Measurements from ENCODE around the gene HJURP. TPM values are rescaled to one million over a fixed set of nuclear protein-coding genes. Genes with fewer than 3 reads are reported as not detected.

The HJURP gene
- total RNA-seq, 1 donor from 2014 or later = 109 TPM

GRCh38 chr2:233832414-233832813 lies 21.9 kb downstream of the HJURP start:
- no peak overlapping the region for H3K27ac ChIP-seq
- Mint-ChIP-seq H3K27ac (peak overlapping the region; percentile 40), H3K9me3 (no peaks in the 10 kb centered on the region), H3K36me3 (peaks cover 22% of the 10 kb centered on the region), H3K4me3 (no peak overlapping the region), H3K4me1 (peaks cover 15% of the 10 kb centered on the region), H3K27me3 (ENCODE audit: insufficient read depth, low read depth) (peaks cover 2% of the 10 kb centered on the region)
- no peak overlapping the region for H3K4me2 ChIP-seq
- H3K9ac ChIP-seq = no peak overlapping the region
- H4K20me1 ChIP-seq (ENCODE audit: low read depth) = peaks cover 34% of the 10 kb centered on the region
- peaks cover 4% of the 10 kb centered on the region for H3K36me3 ChIP-seq
- peaks cover 23% of the 10 kb centered on the region for H3F3A ChIP-seq (ENCODE audit: low read depth)
- no peaks in the 10 kb centered on the region for H3K27me3 ChIP-seq
- H3K4me3 ChIP-seq = no peak overlapping the region
- H3K79me2 ChIP-seq (ENCODE audit: low read depth) = peaks cover 25% of the 10 kb centered on the region
- no peak overlapping the region for H2AFZ ChIP-seq (replicated peaks)
- DNase-seq (ENCODE audit: low spot score) = no peak
- TF ChIP-seq EZH2phosphoT487 (IDR thresholded peaks at IDR 0.05) (no peak), EZH2 (IDR thresholded peaks at IDR 0.05) (no peak)
- TF ChIP-seq, protein P1, sequence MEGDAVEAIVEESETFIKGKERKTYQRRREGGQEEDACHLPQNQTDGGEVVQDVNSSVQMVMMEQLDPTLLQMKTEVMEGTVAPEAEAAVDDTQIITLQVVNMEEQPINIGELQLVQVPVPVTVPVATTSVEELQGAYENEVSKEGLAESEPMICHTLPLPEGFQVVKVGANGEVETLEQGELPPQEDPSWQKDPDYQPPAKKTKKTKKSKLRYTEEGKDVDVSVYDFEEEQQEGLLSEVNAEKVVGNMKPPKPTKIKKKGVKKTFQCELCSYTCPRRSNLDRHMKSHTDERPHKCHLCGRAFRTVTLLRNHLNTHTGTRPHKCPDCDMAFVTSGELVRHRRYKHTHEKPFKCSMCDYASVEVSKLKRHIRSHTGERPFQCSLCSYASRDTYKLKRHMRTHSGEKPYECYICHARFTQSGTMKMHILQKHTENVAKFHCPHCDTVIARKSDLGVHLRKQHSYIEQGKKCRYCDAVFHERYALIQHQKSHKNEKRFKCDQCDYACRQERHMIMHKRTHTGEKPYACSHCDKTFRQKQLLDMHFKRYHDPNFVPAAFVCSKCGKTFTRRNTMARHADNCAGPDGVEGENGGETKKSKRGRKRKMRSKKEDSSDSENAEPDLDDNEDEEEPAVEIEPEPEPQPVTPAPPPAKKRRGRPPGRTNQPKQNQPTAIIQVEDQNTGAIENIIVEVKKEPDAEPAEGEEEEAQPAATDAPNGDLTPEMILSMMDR (IDR thresholded peaks at IDR 0.05) = no peak
- H3K4me1 ChIP-seq = peaks cover 10% of the 10 kb centered on the region
- no peaks in the 10 kb centered on the region for H3K9me3 ChIP-seq (ENCODE audit: low read depth)

DNA sequence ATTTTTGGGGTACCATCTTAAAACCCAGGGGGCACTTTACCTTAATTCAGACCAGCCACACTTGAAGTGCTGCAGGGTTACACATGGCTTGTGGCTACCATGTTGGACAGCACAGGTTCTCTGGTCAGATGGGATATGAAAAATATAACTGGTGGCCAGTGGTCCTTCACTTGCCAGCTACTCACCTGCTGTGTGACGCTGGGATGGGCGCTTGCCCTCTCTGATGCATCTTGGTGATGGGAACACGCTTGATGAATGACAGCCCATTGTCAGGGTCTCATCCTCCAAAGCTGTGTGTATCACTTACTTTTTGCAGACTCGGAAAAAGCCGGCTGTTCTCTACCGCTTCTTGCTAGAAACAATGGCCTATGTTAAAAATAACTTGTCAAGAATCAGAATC lies 22.5 kb downstream of the HJURP start:
- Mint-ChIP-seq H3K4me3 (no peak overlapping the region), H3K9me3 (no peaks in the 10 kb centered on the region), H3K27ac (no peak overlapping the region), H3K27me3 (ENCODE audit: insufficient read depth, low read depth) (peaks cover 2% of the 10 kb centered on the region), H3K4me1 (peaks cover 15% of the 10 kb centered on the region), H3K36me3 (peaks cover 19% of the 10 kb centered on the region)
- DNase-seq (ENCODE audit: low spot score) = no peak
- H3K9me3 ChIP-seq (ENCODE audit: low read depth) = no peaks in the 10 kb centered on the region
- no peak overlapping the region for H2AFZ ChIP-seq (replicated peaks)
- peaks cover 20% of the 10 kb centered on the region for H3K79me2 ChIP-seq (ENCODE audit: low read depth)
- no peak overlapping the region for H3K9ac ChIP-seq
- H3K4me2 ChIP-seq = no peak overlapping the region
- H3K27ac ChIP-seq = no peak overlapping the region
- no peaks in the 10 kb centered on the region for H3K27me3 ChIP-seq
- no peaks in the 10 kb centered on the region for H3K36me3 ChIP-seq
- peaks cover 10% of the 10 kb centered on the region for H3K4me1 ChIP-seq
- TF ChIP-seq EZH2phosphoT487 (IDR thresholded peaks at IDR 0.05) (no peak), EZH2 (IDR thresholded peaks at IDR 0.05) (no peak)
- TF ChIP-seq, protein P1 (IDR thresholded peaks at IDR 0.05) = no peak
- H4K20me1 ChIP-seq (ENCODE audit: low read depth) = peaks cover 29% of the 10 kb centered on the region
- no peak overlapping the region for H3K4me3 ChIP-seq
- peaks cover 23% of the 10 kb centered on the region for H3F3A ChIP-seq (ENCODE audit: low read depth)

- no peak overlapping the region for H3K27ac Mint-ChIP-seq
Measured at GRCh38 chr2:233831011-233831721, 23.2 kb downstream of the HJURP start.

More at GRCh38 chr2:233831011-233831721, 23.2 kb downstream of the HJURP start:
- Histone ChIP-seq H3K79me2 (ENCODE audit: low read depth) (peaks cover 13% of the 10 kb centered on the region), H3K4me1 (peaks cover 10% of the 10 kb centered on the region), H3K4me2 (no peak overlapping the region), H3K9me3 (ENCODE audit: low read depth) (no peaks in the 10 kb centered on the region), H3K4me3 (no peak overlapping the region), H2AFZ (replicated peaks) (no peak overlapping the region), H3F3A (ENCODE audit: low read depth) (peaks cover 19% of the 10 kb centered on the region), H3K27ac (no peak overlapping the region), H3K9ac (no peak overlapping the region), H3K27me3 (no peaks in the 10 kb centered on the region), H4K20me1 (ENCODE audit: low read depth) (peaks cover 23% of the 10 kb centered on the region), H3K36me3 (no peaks in the 10 kb centered on the region)
- TF ChIP-seq EZH2phosphoT487 (IDR thresholded peaks at IDR 0.05) = no peak
- TF ChIP-seq, protein P1 (IDR thresholded peaks at IDR 0.05) = no peak
- no peak for TF ChIP-seq EZH2 (IDR thresholded peaks at IDR 0.05)
- Mint-ChIP-seq H3K4me1 (peaks cover 15% of the 10 kb centered on the region), H3K9me3 (no peaks in the 10 kb centered on the region), H3K27me3 (ENCODE audit: insufficient read depth, low read depth) (peaks cover 2% of the 10 kb centered on the region), H3K36me3 (peaks cover 14% of the 10 kb centered on the region), H3K4me3 (no peak overlapping the region)
- DNase-seq (ENCODE audit: low spot score) = no peak

Data from neural progenitor cell (in vitro differentiated cells).